IMR-90 (cell line): ENCODE data around the gene PMM1.
"Not testable (repeated sequence)": the region's sequence is repeated elsewhere in the genome, so short reads cannot be mapped to it uniquely, and the experiment has no call there.

Experiments
- BHLHE40 ChIP-seq: fragments of 150-350 bp; IDR thresholded peaks from 2 replicates; pipeline ENCODE4 v1.6.1; 2016; ENCODE audit warnings: mild to moderate bottlenecking, low read depth, low read length
- CEBPB ChIP-seq: IDR thresholded peaks from 2 replicates; pipeline ENCODE4 v1.6.1; 2012; ENCODE audit warnings: low read depth, low read length, improper control_type of control experiment
- MXI1 ChIP-seq: IDR thresholded peaks from 2 replicates; pipeline ENCODE4 v1.6.1; 2012; ENCODE audit warnings: low read depth, mild to moderate bottlenecking, low read length, moderate library complexity, borderline replicate concordance
- NFE2L2 ChIP-seq: fragments of 150-350 bp; IDR thresholded peaks from 2 replicates; pipeline ENCODE4 v1.6.1; 2016; ENCODE audit warnings: low read depth, mild to moderate bottlenecking, low read length
- POLR2A ChIP-seq: IDR thresholded peaks from 2 replicates; pipeline ENCODE4 v1.6.1; 2012; ENCODE audit warnings: mild to moderate bottlenecking, low read depth, low read length
- RAD21 ChIP-seq: IDR thresholded peaks from 2 replicates; pipeline ENCODE4 v1.6.1; 2012; ENCODE audit warnings: low read length, improper control_type of control experiment
- RCOR1 ChIP-seq: IDR thresholded peaks from 2 replicates; pipeline ENCODE4 v1.6.1; 2012; ENCODE audit warnings: mild to moderate bottlenecking, low read length, improper control_type of control experiment; ENCODE audit not compliant: insufficient replicate concordance
- RFX5 ChIP-seq: IDR thresholded peaks from 2 replicates; pipeline ENCODE4 v1.8.0; 2012; ENCODE audit warnings: low read depth, mild to moderate bottlenecking, low read length, moderate library complexity
- SMC3 ChIP-seq: fragments of 150-350 bp; IDR thresholded peaks from 2 replicates; pipeline ENCODE4 v1.6.1; 2016; ENCODE audit warnings: low read depth, mild to moderate bottlenecking, antibody characterized with exemption, low read length, moderate library complexity
- TF ChIP-seq, protein P1 (sequence below): conservative IDR thresholded peaks from 2 replicates; pipeline ENCODE4 v1.5.1; 2012; ENCODE audit warnings: mild to moderate bottlenecking, low read depth, low read length, improper control_type of control experiment
- TF ChIP-seq, protein P2 (sequence below): fragments of 150-350 bp; IDR thresholded peaks from 2 replicates; pipeline ENCODE4 v1.6.1; 2016; ENCODE audit warnings: low read depth, mild to moderate bottlenecking, low read length, moderate library complexity, borderline replicate concordance
- TF ChIP-seq, protein P3 (sequence below): fragments of 150-350 bp; IDR thresholded peaks from 2 replicates; pipeline ENCODE4 v1.6.1; 2017; ENCODE audit warnings: mild to moderate bottlenecking, antibody characterized with exemption, low read length, low read depth

DNA sequence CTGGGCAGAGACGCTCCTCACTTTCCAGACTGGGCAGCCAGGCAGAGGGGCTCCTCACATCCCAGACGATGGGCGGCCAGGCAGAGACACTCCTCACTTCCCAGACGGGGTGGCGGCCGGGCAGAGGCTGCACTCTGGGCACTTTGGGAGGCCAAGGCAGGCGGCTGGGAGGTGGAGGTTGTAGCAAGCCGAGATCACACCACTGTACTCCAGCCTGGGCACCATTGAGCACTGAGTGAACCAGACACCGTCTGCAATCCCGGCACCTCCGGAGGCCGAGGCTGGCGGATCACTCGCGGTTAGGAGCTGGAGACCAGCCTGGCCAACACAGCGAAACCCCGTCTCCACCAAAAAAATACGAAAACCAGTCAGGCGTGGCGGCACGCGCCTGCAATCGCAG lies 42.0 kb upstream of the PMM1 start:
- TF ChIP-seq, protein P1, sequence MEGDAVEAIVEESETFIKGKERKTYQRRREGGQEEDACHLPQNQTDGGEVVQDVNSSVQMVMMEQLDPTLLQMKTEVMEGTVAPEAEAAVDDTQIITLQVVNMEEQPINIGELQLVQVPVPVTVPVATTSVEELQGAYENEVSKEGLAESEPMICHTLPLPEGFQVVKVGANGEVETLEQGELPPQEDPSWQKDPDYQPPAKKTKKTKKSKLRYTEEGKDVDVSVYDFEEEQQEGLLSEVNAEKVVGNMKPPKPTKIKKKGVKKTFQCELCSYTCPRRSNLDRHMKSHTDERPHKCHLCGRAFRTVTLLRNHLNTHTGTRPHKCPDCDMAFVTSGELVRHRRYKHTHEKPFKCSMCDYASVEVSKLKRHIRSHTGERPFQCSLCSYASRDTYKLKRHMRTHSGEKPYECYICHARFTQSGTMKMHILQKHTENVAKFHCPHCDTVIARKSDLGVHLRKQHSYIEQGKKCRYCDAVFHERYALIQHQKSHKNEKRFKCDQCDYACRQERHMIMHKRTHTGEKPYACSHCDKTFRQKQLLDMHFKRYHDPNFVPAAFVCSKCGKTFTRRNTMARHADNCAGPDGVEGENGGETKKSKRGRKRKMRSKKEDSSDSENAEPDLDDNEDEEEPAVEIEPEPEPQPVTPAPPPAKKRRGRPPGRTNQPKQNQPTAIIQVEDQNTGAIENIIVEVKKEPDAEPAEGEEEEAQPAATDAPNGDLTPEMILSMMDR = not testable (repeated sequence)
- TF ChIP-seq CEBPB, RCOR1, RFX5, POLR2A, MXI1, RAD21, SMC3, NFE2L2, BHLHE40: not testable (repeated sequence)
- TF ChIP-seq, protein P2, sequence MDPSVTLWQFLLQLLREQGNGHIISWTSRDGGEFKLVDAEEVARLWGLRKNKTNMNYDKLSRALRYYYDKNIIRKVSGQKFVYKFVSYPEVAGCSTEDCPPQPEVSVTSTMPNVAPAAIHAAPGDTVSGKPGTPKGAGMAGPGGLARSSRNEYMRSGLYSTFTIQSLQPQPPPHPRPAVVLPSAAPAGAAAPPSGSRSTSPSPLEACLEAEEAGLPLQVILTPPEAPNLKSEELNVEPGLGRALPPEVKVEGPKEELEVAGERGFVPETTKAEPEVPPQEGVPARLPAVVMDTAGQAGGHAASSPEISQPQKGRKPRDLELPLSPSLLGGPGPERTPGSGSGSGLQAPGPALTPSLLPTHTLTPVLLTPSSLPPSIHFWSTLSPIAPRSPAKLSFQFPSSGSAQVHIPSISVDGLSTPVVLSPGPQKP = not testable (repeated sequence)
- TF ChIP-seq, protein P3, sequence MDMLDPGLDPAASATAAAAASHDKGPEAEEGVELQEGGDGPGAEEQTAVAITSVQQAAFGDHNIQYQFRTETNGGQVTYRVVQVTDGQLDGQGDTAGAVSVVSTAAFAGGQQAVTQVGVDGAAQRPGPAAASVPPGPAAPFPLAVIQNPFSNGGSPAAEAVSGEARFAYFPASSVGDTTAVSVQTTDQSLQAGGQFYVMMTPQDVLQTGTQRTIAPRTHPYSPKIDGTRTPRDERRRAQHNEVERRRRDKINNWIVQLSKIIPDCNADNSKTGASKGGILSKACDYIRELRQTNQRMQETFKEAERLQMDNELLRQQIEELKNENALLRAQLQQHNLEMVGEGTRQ = not testable (repeated sequence)
